ENCODE measurements around the gene ARID2.

DNA sequence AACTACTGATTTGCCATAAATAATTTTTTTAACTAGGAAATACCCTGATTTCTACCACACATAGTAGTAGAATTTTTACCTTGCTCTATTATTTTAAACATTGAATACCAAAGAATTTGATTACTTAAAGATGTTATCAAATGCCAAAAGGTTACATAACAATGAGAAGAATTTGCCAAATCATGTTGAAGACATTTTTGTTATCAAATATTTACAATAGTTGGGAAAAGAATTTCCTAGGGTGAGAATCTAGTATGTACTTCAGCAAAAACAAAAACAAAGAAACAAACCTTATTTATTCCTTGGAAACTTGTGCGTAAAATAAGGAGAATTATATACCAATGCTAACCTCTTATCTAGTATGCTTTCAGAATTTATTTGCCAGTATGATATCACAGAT is 153.7 kb downstream of the ARID2 start:
- TF ChIP-seq EP300 (IDR thresholded peaks at IDR 0.05) (no peak), CHD4 (IDR thresholded peaks at IDR 0.05; ENCODE audit: borderline replicate concordance) (no peak), ESRRA (IDR thresholded peaks at IDR 0.05; ENCODE audit: borderline replicate concordance, low read length) (no peak), JUN (IDR thresholded peaks at IDR 0.05) (no peak), POLR2A (IDR thresholded peaks at IDR 0.05; ENCODE audit: low read length) (no peak), CHD2 (IDR thresholded peaks at IDR 0.05; ENCODE audit: low read length, partially characterized antibody) (no peak), JUNB (IDR thresholded peaks at IDR 0.05) (no peak), MYC (IDR thresholded peaks at IDR 0.05; ENCODE audit: borderline replicate concordance, low read length) (no peak)
- TF ChIP-seq, protein P1, sequence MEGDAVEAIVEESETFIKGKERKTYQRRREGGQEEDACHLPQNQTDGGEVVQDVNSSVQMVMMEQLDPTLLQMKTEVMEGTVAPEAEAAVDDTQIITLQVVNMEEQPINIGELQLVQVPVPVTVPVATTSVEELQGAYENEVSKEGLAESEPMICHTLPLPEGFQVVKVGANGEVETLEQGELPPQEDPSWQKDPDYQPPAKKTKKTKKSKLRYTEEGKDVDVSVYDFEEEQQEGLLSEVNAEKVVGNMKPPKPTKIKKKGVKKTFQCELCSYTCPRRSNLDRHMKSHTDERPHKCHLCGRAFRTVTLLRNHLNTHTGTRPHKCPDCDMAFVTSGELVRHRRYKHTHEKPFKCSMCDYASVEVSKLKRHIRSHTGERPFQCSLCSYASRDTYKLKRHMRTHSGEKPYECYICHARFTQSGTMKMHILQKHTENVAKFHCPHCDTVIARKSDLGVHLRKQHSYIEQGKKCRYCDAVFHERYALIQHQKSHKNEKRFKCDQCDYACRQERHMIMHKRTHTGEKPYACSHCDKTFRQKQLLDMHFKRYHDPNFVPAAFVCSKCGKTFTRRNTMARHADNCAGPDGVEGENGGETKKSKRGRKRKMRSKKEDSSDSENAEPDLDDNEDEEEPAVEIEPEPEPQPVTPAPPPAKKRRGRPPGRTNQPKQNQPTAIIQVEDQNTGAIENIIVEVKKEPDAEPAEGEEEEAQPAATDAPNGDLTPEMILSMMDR (IDR thresholded peaks at IDR 0.05): no peak
- TF ChIP-seq, protein P2, sequence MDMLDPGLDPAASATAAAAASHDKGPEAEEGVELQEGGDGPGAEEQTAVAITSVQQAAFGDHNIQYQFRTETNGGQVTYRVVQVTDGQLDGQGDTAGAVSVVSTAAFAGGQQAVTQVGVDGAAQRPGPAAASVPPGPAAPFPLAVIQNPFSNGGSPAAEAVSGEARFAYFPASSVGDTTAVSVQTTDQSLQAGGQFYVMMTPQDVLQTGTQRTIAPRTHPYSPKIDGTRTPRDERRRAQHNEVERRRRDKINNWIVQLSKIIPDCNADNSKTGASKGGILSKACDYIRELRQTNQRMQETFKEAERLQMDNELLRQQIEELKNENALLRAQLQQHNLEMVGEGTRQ (IDR thresholded peaks at IDR 0.05): no peak
- TF ChIP-seq, protein P3, sequence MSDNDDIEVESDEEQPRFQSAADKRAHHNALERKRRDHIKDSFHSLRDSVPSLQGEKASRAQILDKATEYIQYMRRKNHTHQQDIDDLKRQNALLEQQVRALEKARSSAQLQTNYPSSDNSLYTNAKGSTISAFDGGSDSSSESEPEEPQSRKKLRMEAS (IDR thresholded peaks at IDR 0.05): no peak

All from A549 (cell line).